Islet precursor cell (in vitro differentiated cells): ENCODE data around the gene SUPT4H1.

ENCODE experiments used
- DNase-seq: peaks from one replicate; pipeline ENCODE4 v3.0.0-alpha.2; 2018

The SUPT4H1 gene

GRCh38 chr17:58328195-58329034 is 23.6 kb downstream of the SUPT4H1 start, which contains the start of gene TSPOAP1:
TSS of gene TSPOAP1 (minus strand) at chr17:58328795. CDS start at chr17:58327920, 875 bp downstream.
- DNase-seq = peak; percentile 76

- no peak for DNase-seq
Measured at GRCh38 chr17:58327363-58328194, 24.4 kb downstream of the SUPT4H1 start.

GRCh38 chr17:58326609-58327362 is 25.2 kb downstream of the SUPT4H1 start:
- DNase-seq = no peak

GRCh38 chr17:58325976-58326468 is 26.0 kb downstream of the SUPT4H1 start:
- DNase-seq = peak; percentile 83

- DNase-seq = peak; percentile 82
Measured at GRCh38 chr17:58325289-58325726, 26.7 kb downstream of the SUPT4H1 start.

- DNase-seq = peak; percentile 84
Measured at GRCh38 chr17:58324409-58325288, 27.4 kb downstream of the SUPT4H1 start.

GRCh38 chr17:58324056-58324408 is 28.0 kb downstream of the SUPT4H1 start:
- DNase-seq = no peak

GRCh38 chr17:58323366-58324055 is 28.5 kb downstream of the SUPT4H1 start:
- DNase-seq = no peak

GRCh38 chr17:58322581-58323185 is 29.3 kb downstream of the SUPT4H1 start:
- DNase-seq = no peak

- no peak for DNase-seq
Measured at GRCh38 chr17:58321571-58322525, 30.2 kb downstream of the SUPT4H1 start.

GRCh38 chr17:58320570-58321323 is 31.3 kb downstream of the SUPT4H1 start:
- peak; percentile 40 for DNase-seq

- peak; percentile 46 for DNase-seq
Measured at GRCh38 chr17:58320163-58320558, 31.8 kb downstream of the SUPT4H1 start.

GRCh38 chr17:58319173-58320162 is 32.5 kb downstream of the SUPT4H1 start:
- peak; percentile 56 for DNase-seq

GRCh38 chr17:58318627-58319172 is 33.3 kb downstream of the SUPT4H1 start:
- DNase-seq = peak; percentile 51

- DNase-seq = no peak
Measured at GRCh38 chr17:58318065-58318481, 33.9 kb downstream of the SUPT4H1 start.

GRCh38 chr17:58317421-58318064 is 34.5 kb downstream of the SUPT4H1 start:
- peak; percentile 93 for DNase-seq
